Stimulated activated CD4-positive, alpha-beta T cell treated with anti-CD3 and anti-CD28 coated beads, Interleukin-4, amount 100 ng/mL, for 4 hours (primary cell): ENCODE measurements around the gene PLEKHG5.
A peak's percentile ranks its signal among the peaks of the same experiment; 100 is the strongest.
"Not testable (repeated sequence)": the region's sequence is repeated elsewhere in the genome, so short reads cannot be mapped to it uniquely, and the experiment has no call there.

Source experiments
- DNase-seq, 2 experiments: peaks; one replicate each; pipeline ENCODE4 v3.0.0-alpha.2; 2020

Gene PLEKHG5

GRCh38 chr1:6461538-6462411, 29.7 kb downstream of the PLEKHG5 start:
- peak in 1 of 2 experiments; percentile 50 for DNase-seq

DNA sequence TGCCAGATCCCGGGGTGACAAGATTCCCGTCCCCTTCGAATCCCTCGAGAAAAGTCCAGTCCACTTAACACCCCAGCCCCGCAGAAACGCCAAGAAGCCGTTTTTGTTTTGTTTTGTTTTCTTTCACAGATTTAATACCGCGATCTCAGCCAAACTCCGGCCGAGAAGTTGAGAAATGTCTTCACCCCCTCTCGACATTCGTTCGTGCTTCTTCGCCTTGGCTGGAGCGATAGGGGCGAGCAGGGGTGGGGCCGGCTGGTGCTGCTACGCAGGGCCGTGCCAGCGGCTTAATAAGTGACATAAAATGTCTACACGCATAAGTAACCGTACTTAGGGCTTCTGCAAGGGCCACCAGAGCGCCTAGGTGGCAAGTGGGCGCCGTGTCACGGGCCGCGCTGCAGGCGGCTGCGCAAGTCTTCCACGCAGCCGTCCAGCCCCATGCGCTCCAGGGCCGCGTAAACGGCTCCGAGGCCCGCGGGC, 30.4 kb downstream of the PLEKHG5 start:
- no peak for DNase-seq

DNA sequence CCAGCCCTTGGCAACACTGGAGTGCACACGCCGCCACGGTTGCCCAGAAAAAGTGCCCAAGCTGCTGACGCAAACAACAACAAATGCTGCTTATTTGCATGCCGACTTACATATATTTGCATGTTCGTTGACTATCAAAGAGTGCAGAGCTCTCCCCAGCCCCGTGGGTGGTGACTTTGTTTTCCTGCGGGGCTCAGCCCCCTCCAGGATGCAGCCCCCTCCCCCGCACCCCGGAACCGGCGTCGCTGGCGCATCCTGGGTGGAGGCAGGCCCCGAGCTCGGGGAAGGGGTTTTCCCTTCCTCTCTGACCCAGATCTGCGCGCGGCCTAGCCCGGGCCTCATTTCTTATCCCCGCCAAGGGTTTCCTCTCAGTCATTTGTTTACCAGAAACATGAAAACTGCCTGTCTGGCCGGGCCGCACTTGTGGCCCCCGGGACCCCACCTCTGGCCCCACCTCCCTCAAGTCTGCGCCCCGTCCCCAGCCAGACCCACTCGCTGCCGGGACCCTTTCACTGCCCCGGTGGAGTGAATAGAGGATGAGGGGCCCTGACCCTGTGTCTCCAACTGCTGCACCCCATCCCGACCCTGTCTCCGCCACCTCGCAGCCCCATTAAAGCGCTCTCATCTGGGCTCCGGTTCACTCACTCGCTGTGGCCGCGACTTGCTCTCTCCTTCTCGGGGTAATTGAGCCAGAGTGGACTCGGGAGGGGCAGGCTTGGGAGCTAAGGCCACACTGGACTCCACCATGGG, 31.0 kb downstream of the PLEKHG5 start:
- peak; percentile 83 to 96 for DNase-seq

GRCh38 chr1:6459850-6460265, 31.6 kb downstream of the PLEKHG5 start:
- DNase-seq, result peak in 1 of 2 experiments; percentile 55

- DNase-seq, result no peak
These were observed 34.5 kb downstream of the PLEKHG5 start for GRCh38 chr1:6456800-6457466.

- not testable (repeated sequence) for DNase-seq
These were observed 35.5 kb downstream of the PLEKHG5 start for GRCh38 chr1:6455752-6456520.

- peak in 1 of 2 experiments; percentile 34 for DNase-seq
These were observed 36.4 kb downstream of the PLEKHG5 start for GRCh38 chr1:6454856-6455751.

- DNase-seq, result not testable (repeated sequence)
These were observed 37.3 kb downstream of the PLEKHG5 start for GRCh38 chr1:6453895-6454855.

DNA sequence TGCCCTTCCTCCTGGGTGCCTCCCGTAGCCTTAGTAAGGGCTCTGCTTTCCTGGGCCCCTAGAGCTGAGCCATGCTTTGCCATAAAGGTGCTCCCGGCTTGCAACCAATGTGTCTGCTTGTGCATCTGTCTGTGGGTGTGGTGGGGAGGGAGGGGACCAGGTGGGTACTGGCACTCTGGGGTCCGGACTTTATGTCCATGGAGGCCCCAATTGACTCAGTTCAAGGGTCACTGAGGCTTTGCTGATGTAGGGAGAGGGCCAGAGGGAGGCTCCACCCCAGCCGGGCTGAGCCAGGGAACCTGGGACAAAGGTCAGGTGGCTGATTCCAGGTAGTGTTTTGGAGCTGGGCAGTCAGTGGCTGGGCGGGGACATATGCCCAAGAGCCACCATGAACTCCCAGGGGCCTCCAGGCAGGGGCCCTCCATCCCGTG, 40.5 kb downstream of the PLEKHG5 start:
- DNase-seq, result no peak

GRCh38 chr1:6450486-6450885, 41.0 kb downstream of the PLEKHG5 start:
- DNase-seq, result not testable (repeated sequence)

GRCh38 chr1:6450005-6450450, 41.4 kb downstream of the PLEKHG5 start:
- no peak for DNase-seq

DNA sequence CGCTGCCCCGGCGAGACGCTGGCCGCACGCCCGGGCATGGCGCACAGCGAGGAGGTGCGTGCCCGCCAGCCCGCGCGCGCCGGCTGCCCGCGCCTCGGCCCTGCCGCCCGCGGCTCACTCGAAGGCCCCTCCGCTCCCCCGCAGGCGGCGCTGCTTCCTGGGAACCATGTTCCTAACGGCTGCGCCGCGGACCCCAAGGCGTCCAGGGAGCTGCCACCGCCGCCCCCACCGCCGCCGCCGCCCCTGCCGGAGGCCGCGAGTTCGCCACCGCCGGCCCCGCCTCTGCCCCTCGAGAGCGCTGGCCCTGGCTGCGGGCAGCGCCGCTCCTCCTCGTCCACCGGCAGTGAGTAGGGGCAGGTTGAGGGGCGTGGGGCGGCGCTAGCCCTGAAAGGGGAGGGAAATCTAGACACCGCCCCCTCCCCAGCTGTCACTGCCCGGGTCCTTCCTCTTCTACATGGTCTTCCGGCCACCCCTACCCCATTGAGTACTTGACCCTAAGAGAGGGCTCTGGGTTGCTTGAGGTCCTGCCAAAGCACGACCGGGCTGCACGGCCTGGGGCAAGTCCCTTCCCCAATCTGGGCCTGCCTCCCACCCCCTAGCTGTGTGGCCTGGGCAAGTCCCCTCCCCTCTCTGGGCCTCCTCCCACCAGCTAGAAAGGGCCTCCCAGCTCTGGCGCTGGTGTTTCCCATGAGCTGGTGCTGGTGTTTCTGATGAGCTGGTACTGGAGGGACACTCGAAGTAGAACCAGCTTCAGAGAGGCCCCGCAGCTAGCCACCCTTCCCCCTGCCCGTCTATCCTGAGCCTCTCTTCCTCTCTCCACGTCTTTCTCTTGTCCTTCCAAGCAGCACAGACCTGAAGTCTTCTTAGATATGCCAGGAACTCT, 42.5 kb downstream of the PLEKHG5 start:
- DNase-seq, result no peak

DNA sequence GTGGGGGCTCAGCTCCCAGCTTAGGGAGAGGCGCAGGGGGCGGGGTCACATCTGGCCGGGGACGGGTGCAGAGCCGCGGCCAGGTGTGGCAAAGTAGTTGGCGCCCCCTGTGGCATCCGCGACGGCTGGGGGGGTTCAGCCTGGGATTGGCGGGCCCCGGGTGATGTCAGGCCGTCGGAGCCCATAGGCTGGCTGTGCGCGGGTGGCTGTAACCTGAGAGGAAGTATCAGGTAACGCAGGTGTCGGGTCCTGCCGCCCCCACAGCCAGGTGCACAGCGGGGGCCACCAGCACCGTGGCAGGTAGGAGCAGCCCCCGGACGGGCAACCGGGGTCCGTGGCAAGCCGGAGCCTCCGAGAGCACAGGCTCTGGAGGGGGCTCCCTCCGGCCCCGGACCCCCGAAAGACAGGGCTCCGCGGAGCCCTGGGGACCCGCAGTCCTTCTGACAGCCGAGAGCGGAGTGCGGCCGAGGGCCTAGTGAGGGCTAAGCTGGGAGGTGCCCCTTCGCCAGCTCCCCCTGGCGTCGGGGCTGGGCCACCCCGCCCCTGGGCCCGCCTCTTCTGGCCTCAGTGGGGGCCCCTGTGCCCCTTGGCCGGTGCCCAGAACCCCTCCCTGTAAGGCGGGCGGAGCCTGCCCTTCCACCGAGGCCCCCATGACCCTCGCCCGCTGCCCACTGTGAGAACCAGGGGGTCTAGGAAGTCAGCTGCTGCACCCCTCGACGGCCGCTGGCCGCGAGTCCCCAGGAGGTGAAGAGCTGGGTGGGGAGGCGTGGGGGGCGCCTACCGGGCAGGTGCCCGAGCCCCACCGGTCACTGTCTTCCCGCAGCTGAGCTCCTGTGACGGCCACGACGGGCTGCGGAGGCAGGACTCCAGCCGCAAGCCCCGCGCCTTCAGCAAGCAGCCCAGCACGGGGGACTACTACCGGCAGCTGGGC, 43.4 kb downstream of the PLEKHG5 start:
- DNase-seq, result peak in 1 of 2 experiments; percentile 38

DNA sequence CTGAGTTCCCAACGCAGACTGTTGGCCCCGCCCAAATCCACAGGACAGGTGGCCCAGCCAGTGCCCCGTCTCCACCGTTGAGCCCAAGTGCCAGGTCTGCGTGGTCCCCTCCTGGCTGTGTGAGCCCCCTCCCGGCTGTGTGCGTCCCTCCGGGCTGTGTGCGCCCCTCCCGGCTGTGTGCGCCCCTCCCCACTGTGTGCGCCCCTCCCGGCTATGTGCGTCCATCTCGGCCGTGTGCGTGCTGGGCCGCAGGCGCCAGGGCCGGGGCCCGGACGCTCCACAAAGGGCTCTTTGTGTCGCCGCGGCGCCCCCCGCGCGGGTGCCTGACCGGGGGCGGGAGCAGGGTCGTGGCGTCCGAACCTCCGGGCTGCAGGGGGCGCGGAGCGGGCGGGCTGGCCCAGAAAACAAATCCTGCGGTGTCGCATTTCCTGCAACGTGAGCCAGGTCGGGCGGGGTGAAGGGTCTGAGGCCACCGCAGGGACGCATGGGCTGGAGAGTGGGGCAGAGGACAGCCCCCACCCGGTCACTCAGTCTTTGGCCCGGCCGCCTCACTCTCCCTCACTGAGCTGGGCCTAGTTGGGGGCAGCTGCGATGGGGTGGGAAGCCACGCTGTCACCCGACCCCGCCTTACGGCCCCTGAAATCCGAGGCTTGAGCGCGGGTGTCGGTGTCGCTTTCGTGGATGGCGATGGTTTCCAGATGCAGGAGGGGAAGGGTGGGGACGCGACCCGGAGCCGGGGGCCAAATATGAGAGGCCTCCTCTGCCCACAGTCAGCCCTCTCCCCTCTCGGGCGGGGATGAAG, 44.2 kb downstream of the PLEKHG5 start:
- no peak for DNase-seq

- DNase-seq, result no peak
These were observed 44.8 kb downstream of the PLEKHG5 start for GRCh38 chr1:6446665-6447015.

- not testable (repeated sequence) for DNase-seq
These were observed 45.5 kb downstream of the PLEKHG5 start for GRCh38 chr1:6445929-6446328.
